GM21717 (cell line): ENCODE measurements around the gene UBALD1.
"Not testable (repeated sequence)": the region's sequence is repeated elsewhere in the genome, so short reads cannot be mapped to it uniquely, and the experiment has no call there.

Experiments
- ATAC-seq: cut with Tn5 transposase; IDR thresholded peaks from one replicate; pipeline ENCODE4 v1.9.1; 2021; ENCODE audit warnings: mild to moderate bottlenecking, moderate library complexity; ENCODE audit not compliant: unreplicated experiment

The UBALD1 gene

GRCh38 chr16:4599037-4599436 lies 15.7 kb downstream of the UBALD1 start:
- ATAC-seq: no peak

GRCh38 chr16:4597174-4597573 lies 17.5 kb downstream of the UBALD1 start:
- ATAC-seq: no peak

- ATAC-seq: no peak
These were observed 20.0 kb downstream of the UBALD1 start for GRCh38 chr16:4594433-4595410.

- no peak for ATAC-seq
These were observed 21.6 kb downstream of the UBALD1 start for GRCh38 chr16:4593086-4593485.

GRCh38 chr16:4591706-4592470 lies 22.8 kb downstream of the UBALD1 start:
- ATAC-seq: no peak

GRCh38 chr16:4591191-4591590 lies 23.5 kb downstream of the UBALD1 start:
- no peak for ATAC-seq

- no peak for ATAC-seq
These were observed 25.7 kb downstream of the UBALD1 start for GRCh38 chr16:4588961-4589360.

GRCh38 chr16:4588386-4588785 lies 26.3 kb downstream of the UBALD1 start:
- no peak for ATAC-seq

GRCh38 chr16:4586291-4586690 lies 28.4 kb downstream of the UBALD1 start:
- ATAC-seq: no peak

- no peak for ATAC-seq
These were observed 30.8 kb downstream of the UBALD1 start for GRCh38 chr16:4583906-4584305.

- ATAC-seq: no peak
These were observed 34.4 kb downstream of the UBALD1 start for GRCh38 chr16:4580250-4580649.

GRCh38 chr16:4578961-4579530 lies 35.6 kb downstream of the UBALD1 start:
- no peak for ATAC-seq

GRCh38 chr16:4576008-4576407 lies 38.7 kb downstream of the UBALD1 start:
- no peak for ATAC-seq

- no peak for ATAC-seq
These were observed 39.6 kb downstream of the UBALD1 start for GRCh38 chr16:4574919-4575705.

- ATAC-seq: not testable (repeated sequence)
These were observed 40.8 kb downstream of the UBALD1 start for GRCh38 chr16:4573926-4574325.

- no peak for ATAC-seq
These were observed 42.0 kb downstream of the UBALD1 start for GRCh38 chr16:4572715-4573114.

- ATAC-seq: no peak
These were observed 43.9 kb downstream of the UBALD1 start for GRCh38 chr16:4570688-4571321.

- no peak for ATAC-seq
These were observed 44.6 kb downstream of the UBALD1 start for GRCh38 chr16:4570086-4570485.

GRCh38 chr16:4566144-4566543 lies 48.5 kb downstream of the UBALD1 start:
- ATAC-seq: no peak

- ATAC-seq: no peak
These were observed 49.9 kb downstream of the UBALD1 start for GRCh38 chr16:4564661-4565267.
